Astrocyte of the cerebellum (primary cell): ENCODE measurements around the gene ZNF485.

Experiments used
- DNase-seq: peaks from one replicate; pipeline ENCODE4 v3.0.0-alpha.2; 2011; ENCODE audit warnings: low read depth
- H3K4me3 ChIP-seq: 2 replicates; pipeline ENCODE4 v1.5.1; 2011; ENCODE audit warnings: mild to moderate bottlenecking, low read depth, low read length, moderate library complexity
- in situ Hi-C: cut with HindIII; loops from 2 replicates; pipeline ENCODE4 v1.10.0; 2017; ENCODE audit warnings: low sequenced_read_pairs
- TF ChIP-seq, protein P1 (sequence below): IDR thresholded peaks from 2 replicates; pipeline ENCODE4 v1.5.1; 2012; ENCODE audit warnings: low read length, low read depth, moderate library complexity, mild to moderate bottlenecking; ENCODE audit errors: missing control alignments

Gene ZNF485

DNA sequence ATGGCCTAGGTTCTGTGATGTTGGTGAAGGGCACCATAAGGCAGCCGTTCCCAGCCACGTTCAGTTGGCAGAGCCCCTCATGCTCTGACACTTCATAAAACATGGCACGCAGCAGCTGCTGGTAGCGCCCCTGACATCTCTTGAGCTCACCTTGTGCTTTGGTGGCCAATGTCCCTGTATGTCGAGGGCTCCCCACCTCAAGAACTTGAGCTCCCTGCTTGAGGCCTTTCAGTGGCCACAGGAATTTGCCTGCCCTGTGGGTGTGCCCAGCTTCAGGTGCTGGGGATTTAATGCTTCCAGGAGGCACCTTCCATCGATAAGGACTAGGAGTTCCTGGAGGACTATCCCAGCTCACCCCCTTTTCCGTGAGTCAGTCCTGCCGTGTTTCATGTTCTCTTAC, 52.0 kb downstream of the ZNF485 start:
- in situ Hi-C loops: no loop called here
- no peak for DNase-seq
- no peak overlapping the region for H3K4me3 ChIP-seq
- TF ChIP-seq, protein P1, sequence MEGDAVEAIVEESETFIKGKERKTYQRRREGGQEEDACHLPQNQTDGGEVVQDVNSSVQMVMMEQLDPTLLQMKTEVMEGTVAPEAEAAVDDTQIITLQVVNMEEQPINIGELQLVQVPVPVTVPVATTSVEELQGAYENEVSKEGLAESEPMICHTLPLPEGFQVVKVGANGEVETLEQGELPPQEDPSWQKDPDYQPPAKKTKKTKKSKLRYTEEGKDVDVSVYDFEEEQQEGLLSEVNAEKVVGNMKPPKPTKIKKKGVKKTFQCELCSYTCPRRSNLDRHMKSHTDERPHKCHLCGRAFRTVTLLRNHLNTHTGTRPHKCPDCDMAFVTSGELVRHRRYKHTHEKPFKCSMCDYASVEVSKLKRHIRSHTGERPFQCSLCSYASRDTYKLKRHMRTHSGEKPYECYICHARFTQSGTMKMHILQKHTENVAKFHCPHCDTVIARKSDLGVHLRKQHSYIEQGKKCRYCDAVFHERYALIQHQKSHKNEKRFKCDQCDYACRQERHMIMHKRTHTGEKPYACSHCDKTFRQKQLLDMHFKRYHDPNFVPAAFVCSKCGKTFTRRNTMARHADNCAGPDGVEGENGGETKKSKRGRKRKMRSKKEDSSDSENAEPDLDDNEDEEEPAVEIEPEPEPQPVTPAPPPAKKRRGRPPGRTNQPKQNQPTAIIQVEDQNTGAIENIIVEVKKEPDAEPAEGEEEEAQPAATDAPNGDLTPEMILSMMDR: no peak

DNA sequence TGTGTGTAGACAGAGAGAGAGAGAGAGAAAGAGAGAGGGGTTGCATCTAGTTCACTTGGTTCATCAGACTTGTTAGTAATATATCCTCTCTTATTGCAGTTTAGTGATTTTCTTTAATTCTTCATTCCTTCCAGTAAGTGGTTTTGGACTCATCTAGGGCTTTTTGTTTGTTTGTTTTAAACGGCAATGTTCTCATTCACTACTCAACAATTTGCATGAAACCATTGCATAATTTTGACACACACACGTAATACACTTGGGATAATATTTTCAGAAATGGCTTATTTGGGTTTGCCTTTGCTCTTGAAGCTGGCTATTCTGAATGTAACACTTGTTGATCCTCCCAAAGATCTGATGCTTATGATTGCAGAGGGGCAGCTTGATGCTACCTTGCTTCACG, 58.8 kb downstream of the ZNF485 start:
- TF ChIP-seq, protein P1: no peak
- no peak for DNase-seq
- no peak overlapping the region for H3K4me3 ChIP-seq
- in situ Hi-C loops: no loop called here

DNA sequence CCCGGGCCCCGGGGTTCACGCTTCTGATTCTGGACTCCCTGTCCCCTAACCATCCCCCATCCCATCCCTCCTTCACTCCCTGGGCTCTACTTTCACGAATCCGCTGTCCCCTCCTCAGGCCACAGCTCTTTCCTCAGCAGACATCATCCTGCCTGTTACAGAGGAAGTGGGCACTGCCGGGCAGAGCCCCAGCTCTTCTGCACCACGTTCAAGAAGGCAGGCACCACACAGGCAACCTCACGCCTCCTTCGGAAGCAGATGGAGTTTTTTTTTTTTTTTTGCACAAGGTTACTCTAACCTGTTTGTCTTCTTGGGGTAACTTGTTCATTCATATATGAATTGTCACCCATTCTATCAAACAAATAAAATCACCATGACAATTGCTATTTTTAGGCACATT, 60.3 kb downstream of the ZNF485 start:
- in situ Hi-C loops: no loop called here
- TF ChIP-seq, protein P1: no peak
- no peak for DNase-seq
- no peak overlapping the region for H3K4me3 ChIP-seq

DNA sequence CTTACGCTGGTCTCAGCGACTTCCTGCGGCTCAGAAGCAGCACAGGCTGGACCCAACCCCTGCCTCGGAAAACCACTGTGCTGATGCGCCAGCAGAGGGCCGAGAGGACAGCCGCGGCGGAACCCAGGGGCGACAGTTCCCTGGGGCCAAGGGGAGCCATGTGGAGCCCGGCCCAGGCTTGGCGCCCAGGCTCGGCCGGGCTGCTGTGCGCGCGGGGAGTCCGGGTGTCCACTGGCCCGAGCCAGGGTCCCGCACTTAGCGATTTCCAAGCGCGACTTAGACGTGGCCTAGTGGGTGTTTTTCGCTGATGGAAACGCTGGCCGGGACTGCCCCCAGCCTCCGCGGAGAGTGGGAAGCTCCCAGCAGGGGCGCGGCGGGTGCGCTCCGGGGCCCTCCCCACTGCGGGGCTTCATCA, 61.1 kb downstream of the ZNF485 start:
- TF ChIP-seq, protein P1: peak; percentile 47
- H3K4me3 ChIP-seq: peak overlapping the region; percentile 16
- in situ Hi-C loops: no loop called here
- DNase-seq: no peak
